ENCODE data around the gene ANKRD11. TPM values are rescaled to one million over a fixed set of nuclear protein-coding genes. Genes with fewer than 3 reads are reported as not detected.

Gene ANKRD11
- total RNA-seq, 2 donors from 2014 or later: 118 to 159 TPM

DNA sequence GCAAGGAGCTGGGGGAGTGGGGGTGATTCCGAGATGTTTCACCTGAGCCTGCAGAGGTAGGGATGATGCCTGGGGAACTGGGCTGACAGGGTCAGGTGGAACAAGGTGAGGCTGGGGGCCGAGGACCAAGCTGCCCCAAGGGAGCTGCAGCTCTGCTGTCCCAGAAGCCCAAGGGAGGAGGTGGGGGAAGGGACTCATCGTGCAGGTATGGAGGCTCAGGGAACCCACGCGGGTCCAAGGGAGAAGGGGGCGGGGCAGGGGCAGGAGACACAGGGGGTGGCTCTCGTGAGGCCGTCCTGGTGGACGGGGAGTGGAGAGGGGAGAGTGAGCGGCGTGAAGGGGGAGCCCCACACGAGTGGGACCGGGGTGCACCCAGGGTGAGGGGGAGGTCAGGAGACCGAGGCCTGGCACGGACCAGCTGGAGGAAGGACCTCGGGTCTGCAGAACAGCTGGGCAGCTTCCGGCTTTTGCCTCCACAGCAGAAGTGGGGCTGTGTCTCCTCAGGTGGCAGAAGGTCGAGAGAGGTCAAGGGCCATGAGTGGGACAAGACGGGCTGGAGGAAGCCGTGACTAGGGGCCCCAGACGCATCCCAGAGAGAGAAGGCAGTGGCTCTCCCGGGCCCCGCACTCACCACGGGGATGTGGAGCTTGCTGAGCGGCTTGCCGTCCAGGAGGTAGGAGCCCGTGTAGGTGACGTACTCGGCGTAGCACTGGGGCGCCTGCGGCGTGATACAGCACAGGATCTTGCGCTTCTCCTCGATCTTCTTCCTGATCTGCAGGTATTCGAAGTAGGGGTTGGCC, 211.7 kb downstream of the ANKRD11 start:
- Histone ChIP-seq H3K4me3 (ENCODE audit: low read length) (no peak overlapping the region), H3K9me3 (ENCODE audit: control insufficient read depth, low read length) (no peaks in the 10 kb centered on the region), H3K4me1 (ENCODE audit: control insufficient read depth, insufficient read depth, low read length) (no peaks in the 10 kb centered on the region), H3K27me3 (ENCODE audit: control insufficient read depth, insufficient read depth, low read length, poor library complexity, severe bottlenecking) (no peaks in the 10 kb centered on the region), H3K27ac (ENCODE audit: low read depth, low read length) (no peak overlapping the region), H3K36me3 (ENCODE audit: control insufficient read depth, insufficient read depth, low read length) (peaks cover 34% of the 10 kb centered on the region), H3K9ac (ENCODE audit: extremely low read depth, low read length, poor library complexity, severe bottlenecking) (no peak overlapping the region)
- Mint-ChIP-seq H3K9me3 (no peaks in the 10 kb centered on the region), H3K27ac (no peak overlapping the region), H3K36me3 (ENCODE audit: low read depth) (peaks cover 33% of the 10 kb centered on the region), H3K27me3 (ENCODE audit: insufficient read depth) (no peaks in the 10 kb centered on the region), H3K4me3 (no peak overlapping the region), H3K4me1 (no peaks in the 10 kb centered on the region)
- 96% methylated on average over 25 to 35 of the region's 36 CpGs for WGBS, 2 experiments (ENCODE audit: insufficient coverage in 1 of 2, insufficient read length in 1 of 2)
- no peak for TF ChIP-seq CTCF (conservative IDR thresholded peaks at IDR 0.05)
- no peak for DNase-seq

GRCh38 chr16:89277641-89278341, 212.6 kb downstream of the ANKRD11 start:
- TF ChIP-seq CTCF (conservative IDR thresholded peaks at IDR 0.05): no peak
- Mint-ChIP-seq H3K4me1 (no peaks in the 10 kb centered on the region), H3K27me3 (ENCODE audit: insufficient read depth) (no peaks in the 10 kb centered on the region), H3K9me3 (no peaks in the 10 kb centered on the region), H3K36me3 (ENCODE audit: low read depth) (peaks cover 42% of the 10 kb centered on the region), H3K27ac (no peak overlapping the region), H3K4me3 (no peak overlapping the region)
- no peak overlapping the region for H3K4me3 ChIP-seq (ENCODE audit: low read length)
- no peak overlapping the region for H3K9ac ChIP-seq (ENCODE audit: extremely low read depth, low read length, poor library complexity, severe bottlenecking)
- H3K27ac ChIP-seq (ENCODE audit: low read depth, low read length): peak overlapping the region; percentile 24
- peaks cover 32% of the 10 kb centered on the region for H3K36me3 ChIP-seq (ENCODE audit: control insufficient read depth, insufficient read depth, low read length)
- DNase-seq: no peak
- no peaks in the 10 kb centered on the region for H3K27me3 ChIP-seq (ENCODE audit: control insufficient read depth, insufficient read depth, low read length, poor library complexity, severe bottlenecking)
- 92 to 93% methylated on average over 17 to 33 of the region's 33 CpGs for WGBS, 2 experiments (ENCODE audit: insufficient coverage in 1 of 2, insufficient read length in 1 of 2)
- H3K4me1 ChIP-seq (ENCODE audit: control insufficient read depth, insufficient read depth, low read length): no peaks in the 10 kb centered on the region
- H3K9me3 ChIP-seq (ENCODE audit: control insufficient read depth, low read length): no peaks in the 10 kb centered on the region

GRCh38 chr16:89277049-89277448, 213.3 kb downstream of the ANKRD11 start:
- Mint-ChIP-seq H3K4me1 (no peaks in the 10 kb centered on the region), H3K9me3 (no peaks in the 10 kb centered on the region), H3K4me3 (no peak overlapping the region), H3K36me3 (ENCODE audit: low read depth) (peaks cover 47% of the 10 kb centered on the region), H3K27ac (peak overlapping the region; percentile 69), H3K27me3 (ENCODE audit: insufficient read depth) (no peaks in the 10 kb centered on the region)
- H3K27ac ChIP-seq (ENCODE audit: low read depth, low read length): no peak overlapping the region
- H3K9me3 ChIP-seq (ENCODE audit: control insufficient read depth, low read length): no peaks in the 10 kb centered on the region
- H3K9ac ChIP-seq (ENCODE audit: extremely low read depth, low read length, poor library complexity, severe bottlenecking): no peak overlapping the region
- H3K27me3 ChIP-seq (ENCODE audit: control insufficient read depth, insufficient read depth, low read length, poor library complexity, severe bottlenecking): no peaks in the 10 kb centered on the region
- H3K36me3 ChIP-seq (ENCODE audit: control insufficient read depth, insufficient read depth, low read length): peaks cover 37% of the 10 kb centered on the region
- TF ChIP-seq CTCF (conservative IDR thresholded peaks at IDR 0.05): no peak
- WGBS, 2 experiments (ENCODE audit: insufficient coverage in 1 of 2, insufficient read length in 1 of 2): 94 to 97% methylated on average over 6 to 9 of the region's 9 CpGs
- no peak overlapping the region for H3K4me3 ChIP-seq (ENCODE audit: low read length)
- DNase-seq: no peak
- no peaks in the 10 kb centered on the region for H3K4me1 ChIP-seq (ENCODE audit: control insufficient read depth, insufficient read depth, low read length)

All from endodermal cell (in vitro differentiated cells).